Stomach smooth muscle (tissue), 2 donors: ENCODE data around the gene CAPS2.

Experiments used
- H3K27ac ChIP-seq: one replicate; pipeline ENCODE4 v1.7.0; 2013; ENCODE audit warnings: mild to moderate bottlenecking, low read length, inconsistent platforms
- H3K27me3 ChIP-seq, 2 donors: one replicate each; pipeline ENCODE4 v1.7.0; 2013; ENCODE audit warnings: low read length in 2 of 2; ENCODE audit not compliant: insufficient read depth in 2 of 2, control insufficient read depth in 1 of 2
- H3K36me3 ChIP-seq, 2 donors: one replicate each; pipeline ENCODE4 v1.7.0; 2013; ENCODE audit warnings: low read length in 2 of 2; ENCODE audit not compliant: control insufficient read depth in 2 of 2, insufficient read depth in 2 of 2
- H3K4me1 ChIP-seq: one replicate; pipeline ENCODE4 v1.7.0; 2013; ENCODE audit warnings: low read length; ENCODE audit not compliant: control insufficient read depth, insufficient read depth
- H3K4me3 ChIP-seq, 2 donors: one replicate each; pipeline ENCODE4 v1.7.0; 2013; ENCODE audit warnings: low read length in 2 of 2
- H3K9ac ChIP-seq, 2 donors: one replicate each; pipeline ENCODE4 v1.7.0; 2013; ENCODE audit warnings: low read length in 2 of 2, mild to moderate bottlenecking in 1 of 2
- H3K9me3 ChIP-seq, 2 donors: one replicate each; pipeline ENCODE4 v1.7.0; 2013; ENCODE audit warnings: low read length in 2 of 2; ENCODE audit not compliant: control insufficient read depth in 2 of 2
- donor health status: healthy.
- donor health status: Pancreatic carcinoma.

Gene CAPS2

GRCh38 chr12:75305412-75306332, 24.5 kb downstream of the CAPS2 start:
- H3K4me1 ChIP-seq: no peaks in the 10 kb centered on the region
- H3K9me3 ChIP-seq: no peaks in the 10 kb centered on the region
- no peaks in the 10 kb centered on the region for H3K36me3 ChIP-seq
- no peaks in the 10 kb centered on the region for H3K27me3 ChIP-seq
- no peak overlapping the region for H3K4me3 ChIP-seq
- H3K27ac ChIP-seq: no peak overlapping the region
- H3K9ac ChIP-seq: no peak overlapping the region

- Histone ChIP-seq H3K4me1 (no peaks in the 10 kb centered on the region), H3K27ac (no peak overlapping the region), H3K36me3 (no peaks in the 10 kb centered on the region), H3K4me3 (no peak overlapping the region), H3K27me3 (no peaks in the 10 kb centered on the region), H3K9ac (no peak overlapping the region), H3K9me3 (no peaks in the 10 kb centered on the region)
These were observed 27.3 kb downstream of the CAPS2 start for GRCh38 chr12:75302781-75303180.

- H3K4me1 ChIP-seq: no peaks in the 10 kb centered on the region
These were observed 27.9 kb downstream of the CAPS2 start for GRCh38 chr12:75302225-75302624.

GRCh38 chr12:75294797-75295196, 35.3 kb downstream of the CAPS2 start:
- Histone ChIP-seq H3K36me3 (no peaks in the 10 kb centered on the region), H3K9me3 (no peaks in the 10 kb centered on the region), H3K27ac (no peak overlapping the region), H3K27me3 (no peaks in the 10 kb centered on the region), H3K9ac (no peak overlapping the region), H3K4me3 (no peak overlapping the region), H3K4me1 (no peaks in the 10 kb centered on the region)

More at GRCh38 chr12:75302225-75302624, 27.9 kb downstream of the CAPS2 start:
- no peaks in the 10 kb centered on the region for H3K36me3 ChIP-seq
- no peak overlapping the region for H3K4me3 ChIP-seq
- H3K27ac ChIP-seq: no peak overlapping the region
- H3K9ac ChIP-seq: no peak overlapping the region
- no peaks in the 10 kb centered on the region for H3K27me3 ChIP-seq
- no peaks in the 10 kb centered on the region for H3K9me3 ChIP-seq

- Histone ChIP-seq H3K27me3 (no peaks in the 10 kb centered on the region), H3K36me3 (no peaks in the 10 kb centered on the region), H3K27ac (no peak overlapping the region), H3K9ac (no peak overlapping the region), H3K9me3 (no peaks in the 10 kb centered on the region), H3K4me1 (no peaks in the 10 kb centered on the region), H3K4me3 (no peak overlapping the region)
These were observed 35.8 kb downstream of the CAPS2 start for GRCh38 chr12:75294336-75294735.

- no peaks in the 10 kb centered on the region for H3K9me3 ChIP-seq
- no peaks in the 10 kb centered on the region for H3K4me1 ChIP-seq
- H3K27me3 ChIP-seq: no peaks in the 10 kb centered on the region
- H3K4me3 ChIP-seq: no peak overlapping the region
- no peak overlapping the region for H3K27ac ChIP-seq
- H3K36me3 ChIP-seq: no peaks in the 10 kb centered on the region
- H3K9ac ChIP-seq: no peak overlapping the region
These were observed 39.1 kb downstream of the CAPS2 start for GRCh38 chr12:75291014-75291413.

- no peak overlapping the region for H3K4me3 ChIP-seq
- H3K4me1 ChIP-seq: no peaks in the 10 kb centered on the region
- no peak overlapping the region for H3K27ac ChIP-seq
- H3K9ac ChIP-seq: no peak overlapping the region
- H3K36me3 ChIP-seq: no peaks in the 10 kb centered on the region
- no peaks in the 10 kb centered on the region for H3K9me3 ChIP-seq
- H3K27me3 ChIP-seq: no peaks in the 10 kb centered on the region
These were observed 40.4 kb downstream of the CAPS2 start for GRCh38 chr12:75289753-75290152.

- H3K27ac ChIP-seq: no peak overlapping the region
- no peak overlapping the region for H3K9ac ChIP-seq
- H3K9me3 ChIP-seq: no peaks in the 10 kb centered on the region
- no peaks in the 10 kb centered on the region for H3K27me3 ChIP-seq
- H3K4me3 ChIP-seq: no peak overlapping the region
- no peaks in the 10 kb centered on the region for H3K4me1 ChIP-seq
- H3K36me3 ChIP-seq: no peaks in the 10 kb centered on the region
These were observed 41.3 kb downstream of the CAPS2 start for GRCh38 chr12:75288860-75289259.

GRCh38 chr12:75275702-75276101, 54.4 kb downstream of the CAPS2 start:
- H3K4me1 ChIP-seq: no peaks in the 10 kb centered on the region
- H3K9me3 ChIP-seq: no peaks in the 10 kb centered on the region
- H3K27ac ChIP-seq: no peak overlapping the region
- H3K27me3 ChIP-seq: no peaks in the 10 kb centered on the region
- no peak overlapping the region for H3K4me3 ChIP-seq
- no peaks in the 10 kb centered on the region for H3K36me3 ChIP-seq
- no peak overlapping the region for H3K9ac ChIP-seq

- no peak overlapping the region for H3K27ac ChIP-seq
- H3K36me3 ChIP-seq: no peaks in the 10 kb centered on the region
- no peaks in the 10 kb centered on the region for H3K9me3 ChIP-seq
- no peaks in the 10 kb centered on the region for H3K4me1 ChIP-seq
- H3K9ac ChIP-seq: no peak overlapping the region
- no peaks in the 10 kb centered on the region for H3K27me3 ChIP-seq
- no peak overlapping the region for H3K4me3 ChIP-seq
These were observed 58.5 kb downstream of the CAPS2 start for GRCh38 chr12:75271576-75271975.

- no peak overlapping the region for H3K9ac ChIP-seq
- no peak overlapping the region for H3K27ac ChIP-seq
- H3K4me3 ChIP-seq: no peak overlapping the region
- no peaks in the 10 kb centered on the region for H3K4me1 ChIP-seq
- H3K9me3 ChIP-seq: peaks cover 0 to 2% of the 10 kb centered on the region in 2 donors
- H3K36me3 ChIP-seq: no peaks in the 10 kb centered on the region
- no peaks in the 10 kb centered on the region for H3K27me3 ChIP-seq
These were observed 60.0 kb downstream of the CAPS2 start for GRCh38 chr12:75270157-75270556.
